ENCODE results near the gene C19orf38.

GRCh38 chr19:10815007-10815536 is 33.1 kb upstream of the C19orf38 start:
- no peak for TF ChIP-seq CTCF (conservative IDR thresholded peaks at IDR 0.05; ENCODE audit: low read depth in 2 of 2)
- TF ChIP-seq REST (IDR thresholded peaks at IDR 0.05; ENCODE audit: unreplicated experiment), result no peak
- no peak for TF ChIP-seq EZH2 (IDR thresholded peaks at IDR 0.05; ENCODE audit: low read depth, unreplicated experiment)
- TF ChIP-seq EZH2phosphoT487 (IDR thresholded peaks at IDR 0.05; ENCODE audit: unreplicated experiment), result no peak
- no peak for TF ChIP-seq ETS1 (IDR thresholded peaks at IDR 0.05)
- TF ChIP-seq CREB1 (CRISPR knock-in tag; IDR thresholded peaks at IDR 0.05; ENCODE audit: low read depth), result no peak
- TF ChIP-seq POLR2AphosphoS5 (IDR thresholded peaks at IDR 0.05; ENCODE audit: low read depth), result no peak
